Subcutaneous adipose tissue (tissue), 4 donors: ENCODE data around the gene MSH5. TPM values are rescaled to one million over a fixed set of nuclear protein-coding genes. Genes with fewer than 3 reads are reported as not detected.

Experiments used
- total RNA-seq, 4 donors: library from RNA; depleted of rRNA; stranded (reverse); fragments of >200 nt; gene quantifications; one replicate each; pipeline ENCODE4 v1.1.0, GENCODE V29; 2016
- TF ChIP-seq, protein P1 (sequence below): fragments of 450-650 bp; IDR thresholded peaks from one replicate; pipeline ENCODE4 v1.5.1; 2016; ENCODE audit warnings: low read depth, mild to moderate bottlenecking, control low read depth, antibody characterized with exemption, moderate library complexity

The MSH5 gene
- total RNA-seq, 4 donors from 2014 or later = 7.5 to 24.5 (median 9.0) TPM

DNA sequence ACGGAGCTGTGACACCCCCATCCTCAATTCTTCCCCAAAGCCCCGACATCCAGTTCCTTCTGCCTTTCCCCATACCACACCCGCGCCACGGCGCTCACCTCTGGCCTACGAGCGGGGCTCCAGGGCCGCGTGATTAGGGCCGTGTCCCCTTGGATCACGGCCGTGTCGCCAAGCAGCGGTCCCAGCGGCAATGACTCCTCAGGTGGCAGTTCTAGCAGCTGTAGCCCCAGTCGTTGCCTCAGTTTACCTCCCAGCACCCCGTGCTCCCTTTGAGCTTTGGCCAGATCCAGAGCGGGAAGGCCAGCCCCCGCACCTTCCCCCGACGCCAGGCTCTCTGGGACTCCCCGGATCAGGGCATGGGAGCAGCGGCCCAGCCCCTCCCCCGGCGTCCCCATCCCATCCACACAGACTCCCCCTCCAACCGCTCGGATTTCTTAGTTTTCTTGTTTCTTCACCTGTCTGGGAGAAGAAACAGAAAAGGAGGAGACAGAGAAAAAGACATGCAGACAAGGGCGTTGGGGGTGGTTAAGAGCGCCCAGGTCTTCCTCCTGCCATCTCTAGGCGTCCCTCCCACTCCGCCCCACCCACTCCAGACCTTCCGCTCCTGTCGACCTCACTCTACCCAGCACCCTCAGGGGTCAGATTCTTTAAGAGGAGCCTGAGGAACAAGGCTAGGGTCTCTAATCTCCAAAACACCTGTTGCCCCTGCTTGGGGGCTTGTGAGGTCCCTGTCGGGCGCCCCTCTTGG lies 10.9 kb upstream of the MSH5 start, which contains the start of gene DDAH2:
Gene DDAH2, minus strand, starts transcription at position 533 of the 748 bp plus-strand sequence. Its CDS starts 138 bp downstream, at position 395.
- TF ChIP-seq, protein P1, sequence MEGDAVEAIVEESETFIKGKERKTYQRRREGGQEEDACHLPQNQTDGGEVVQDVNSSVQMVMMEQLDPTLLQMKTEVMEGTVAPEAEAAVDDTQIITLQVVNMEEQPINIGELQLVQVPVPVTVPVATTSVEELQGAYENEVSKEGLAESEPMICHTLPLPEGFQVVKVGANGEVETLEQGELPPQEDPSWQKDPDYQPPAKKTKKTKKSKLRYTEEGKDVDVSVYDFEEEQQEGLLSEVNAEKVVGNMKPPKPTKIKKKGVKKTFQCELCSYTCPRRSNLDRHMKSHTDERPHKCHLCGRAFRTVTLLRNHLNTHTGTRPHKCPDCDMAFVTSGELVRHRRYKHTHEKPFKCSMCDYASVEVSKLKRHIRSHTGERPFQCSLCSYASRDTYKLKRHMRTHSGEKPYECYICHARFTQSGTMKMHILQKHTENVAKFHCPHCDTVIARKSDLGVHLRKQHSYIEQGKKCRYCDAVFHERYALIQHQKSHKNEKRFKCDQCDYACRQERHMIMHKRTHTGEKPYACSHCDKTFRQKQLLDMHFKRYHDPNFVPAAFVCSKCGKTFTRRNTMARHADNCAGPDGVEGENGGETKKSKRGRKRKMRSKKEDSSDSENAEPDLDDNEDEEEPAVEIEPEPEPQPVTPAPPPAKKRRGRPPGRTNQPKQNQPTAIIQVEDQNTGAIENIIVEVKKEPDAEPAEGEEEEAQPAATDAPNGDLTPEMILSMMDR = no peak

DNA sequence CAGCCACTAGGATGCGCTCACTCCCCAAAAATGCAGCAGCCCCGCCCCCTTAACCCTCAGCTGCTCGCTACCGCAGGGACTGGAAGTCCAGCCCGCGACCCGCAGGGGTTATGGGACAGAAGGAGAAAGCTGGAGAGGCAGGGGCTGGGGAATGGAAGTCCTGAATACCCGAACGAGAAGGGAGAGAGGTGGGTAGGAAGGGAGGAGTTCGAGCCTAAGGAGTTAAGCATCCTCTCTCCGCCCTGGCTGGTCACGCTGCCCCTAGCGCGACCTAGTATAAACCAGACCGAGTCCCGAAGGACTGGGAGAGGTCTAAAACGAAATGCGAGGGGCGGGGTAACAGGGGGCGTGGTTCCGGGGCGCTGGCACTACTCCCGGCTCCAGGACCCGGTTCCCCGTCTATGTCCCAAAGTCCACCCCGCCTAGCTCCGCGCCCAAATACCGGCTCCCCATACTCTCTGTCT lies 10.3 kb upstream of the MSH5 start:
- TF ChIP-seq, protein P1 = no peak

DNA sequence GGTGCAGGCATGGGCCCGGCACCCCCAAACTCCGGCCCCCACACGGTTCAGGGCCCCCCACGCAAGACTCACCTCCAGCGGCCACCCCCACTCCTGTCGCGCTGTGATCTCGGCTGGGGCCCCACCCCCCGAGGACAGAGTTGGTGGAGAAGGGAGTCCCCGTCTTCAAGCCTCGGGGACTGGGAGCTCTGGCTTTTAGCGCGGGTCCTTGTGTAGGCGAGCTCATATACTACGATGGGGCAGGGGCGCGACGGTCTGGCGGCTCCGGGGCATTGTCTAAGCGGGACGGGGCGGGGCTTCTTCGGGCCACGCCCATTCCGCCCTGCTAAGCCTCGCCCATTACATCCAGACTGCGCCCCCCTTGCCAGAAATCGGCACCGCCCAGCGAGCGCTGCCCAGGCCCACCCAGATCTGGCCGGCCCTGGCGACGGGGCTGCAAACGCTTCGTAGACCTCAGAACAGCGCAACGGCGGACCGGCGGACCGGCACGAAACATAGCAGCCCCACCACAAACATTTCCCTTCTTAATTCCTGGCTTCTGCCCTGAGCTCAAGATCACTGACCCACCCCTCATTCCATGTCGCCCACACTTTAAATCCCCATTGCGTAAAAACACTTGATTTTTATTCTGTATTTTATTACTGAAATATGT lies 9.7 kb upstream of the MSH5 start:
- TF ChIP-seq, protein P1 = no peak

DNA sequence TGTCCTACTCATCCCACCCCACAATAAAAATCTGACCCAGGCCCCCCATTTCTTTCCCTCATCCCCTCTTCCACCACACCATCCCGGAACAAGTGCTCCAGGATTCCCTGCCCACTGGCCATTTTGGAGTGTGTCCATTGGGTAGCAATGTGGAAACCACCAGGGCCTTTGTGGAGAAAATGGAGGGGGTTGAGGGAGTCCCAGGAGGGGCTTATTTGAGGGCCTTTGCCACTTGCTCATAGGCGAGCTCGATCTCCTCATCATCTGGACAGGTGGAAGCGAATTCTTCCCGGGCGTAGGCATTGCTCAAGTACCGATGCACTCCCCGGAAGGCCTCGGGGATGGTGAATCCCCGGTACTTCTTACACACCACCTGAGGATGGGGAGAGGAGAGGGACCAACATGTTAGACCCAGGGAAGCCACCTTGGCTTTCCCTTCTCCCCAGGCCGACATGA lies 9.1 kb upstream of the MSH5 start:
- TF ChIP-seq, protein P1 = no peak

DNA sequence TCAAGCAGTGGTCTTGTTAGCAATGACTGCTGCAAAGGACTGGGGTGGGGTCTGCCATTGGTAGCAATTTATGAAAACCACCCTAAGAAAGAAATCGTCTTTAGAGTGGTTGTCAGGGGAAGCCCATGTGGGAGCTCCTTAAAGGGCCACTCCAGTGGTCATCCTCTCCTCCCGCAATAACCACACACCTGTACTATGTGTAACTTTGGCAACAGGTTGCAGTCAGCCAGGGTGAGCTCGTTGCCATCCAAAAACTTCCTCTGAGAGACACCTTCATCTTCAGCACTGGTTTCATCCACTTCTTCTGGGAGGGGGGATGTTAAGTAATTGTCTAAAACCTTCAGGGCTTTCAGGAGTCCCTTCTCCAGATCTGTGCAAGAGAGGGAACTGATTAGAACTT lies 7.8 kb upstream of the MSH5 start:
- TF ChIP-seq, protein P1 = no peak

DNA sequence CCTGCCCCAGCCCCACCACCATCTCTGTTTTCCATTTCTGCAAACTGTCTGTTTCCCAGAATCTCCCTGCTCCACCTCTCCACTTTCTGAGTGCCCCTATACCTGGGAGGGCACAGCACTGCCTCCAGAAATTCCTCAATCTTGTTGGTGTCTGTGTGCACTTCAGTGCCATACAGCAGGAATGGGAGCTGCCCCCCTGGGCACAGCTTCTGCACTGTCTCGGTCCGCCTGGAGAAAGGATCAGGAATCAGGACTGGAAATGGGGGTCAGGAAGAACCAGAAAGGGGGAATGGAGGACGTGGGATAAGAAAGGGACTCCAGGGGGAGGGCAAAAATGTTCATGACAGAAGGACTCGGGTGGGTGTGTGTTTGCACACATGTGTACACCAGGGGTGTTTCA lies 6.1 kb upstream of the MSH5 start:
- TF ChIP-seq, protein P1 = no peak

DNA sequence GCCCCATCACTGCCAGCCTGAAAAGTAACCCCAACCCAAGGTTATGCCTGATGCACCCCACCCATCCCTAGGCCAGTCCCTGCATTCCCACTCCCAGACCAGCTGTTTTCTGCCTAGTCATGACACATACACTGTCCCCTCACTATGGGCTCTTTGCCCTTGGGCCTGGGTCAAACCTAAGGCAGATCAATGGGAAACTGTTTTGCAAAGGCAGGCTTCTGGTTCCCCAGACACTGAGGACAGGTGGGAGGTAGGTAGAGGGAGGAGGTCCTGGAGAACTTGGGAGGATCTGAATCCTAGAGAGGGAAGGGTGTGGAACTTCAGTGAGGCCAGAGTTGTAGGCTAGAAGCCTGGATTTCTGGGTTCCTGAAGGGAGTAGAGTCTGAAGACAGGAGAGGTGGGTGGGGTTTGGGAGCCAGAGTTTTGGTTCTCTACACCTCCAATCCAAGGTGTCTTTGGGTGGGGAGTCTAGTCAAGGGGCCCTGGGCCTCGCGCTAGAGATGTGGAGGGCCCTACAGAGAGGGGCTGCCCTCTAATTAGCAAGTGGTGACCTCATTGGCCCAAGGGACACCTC lies 5.5 kb upstream of the MSH5 start:
- TF ChIP-seq, protein P1 = no peak
